ENCODE measurements around the gene DDX51.

Gene DDX51

GRCh38 chr12:132167611-132168310 is 23.6 kb upstream of the DDX51 start:
- DNase-seq (ENCODE audit: extremely low read depth in 1 of 2, low read depth in 1 of 2), result no peak

- no peak for DNase-seq (ENCODE audit: extremely low read depth in 1 of 2, low read depth in 1 of 2)
Measured at GRCh38 chr12:132166801-132167591, 22.9 kb upstream of the DDX51 start.

DNA sequence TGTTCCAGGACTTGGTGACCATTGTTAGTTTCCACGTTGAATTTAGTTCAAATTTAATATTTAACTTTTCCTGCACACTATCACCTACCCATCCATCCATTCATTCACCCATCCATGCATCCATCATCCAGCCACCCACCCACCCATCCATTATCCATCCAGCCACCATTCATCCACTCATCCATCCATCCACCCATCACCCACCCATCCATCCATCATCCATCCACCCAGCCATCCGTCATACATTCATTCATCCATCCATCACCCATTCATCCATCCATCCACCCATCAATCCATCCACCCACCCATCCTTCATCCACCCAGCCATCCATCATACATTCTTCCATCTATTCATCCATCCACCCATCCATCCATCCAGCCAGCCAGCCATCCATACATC is 22.0 kb upstream of the DDX51 start:
- DNase-seq (ENCODE audit: extremely low read depth in 1 of 2, low read depth in 1 of 2), result no peak

DNA sequence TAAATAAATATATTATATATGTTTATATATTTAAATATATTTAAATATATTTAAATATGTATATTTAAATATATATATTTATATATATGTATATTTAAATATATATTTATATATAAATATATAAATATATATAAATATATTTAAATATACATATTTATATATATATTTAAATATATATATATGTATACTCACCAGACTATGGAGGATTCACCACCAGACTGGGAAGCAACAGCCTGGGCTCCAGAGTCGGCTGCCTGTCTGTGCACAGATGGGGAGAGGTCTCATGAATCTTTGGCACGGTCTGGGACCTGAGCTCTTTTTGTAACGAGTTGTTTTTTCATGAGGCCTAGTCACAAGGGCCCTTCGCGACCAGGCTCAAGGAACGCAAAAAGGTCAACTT is 21.5 kb upstream of the DDX51 start:
- no peak for DNase-seq (ENCODE audit: extremely low read depth in 1 of 2, low read depth in 1 of 2)

DNA sequence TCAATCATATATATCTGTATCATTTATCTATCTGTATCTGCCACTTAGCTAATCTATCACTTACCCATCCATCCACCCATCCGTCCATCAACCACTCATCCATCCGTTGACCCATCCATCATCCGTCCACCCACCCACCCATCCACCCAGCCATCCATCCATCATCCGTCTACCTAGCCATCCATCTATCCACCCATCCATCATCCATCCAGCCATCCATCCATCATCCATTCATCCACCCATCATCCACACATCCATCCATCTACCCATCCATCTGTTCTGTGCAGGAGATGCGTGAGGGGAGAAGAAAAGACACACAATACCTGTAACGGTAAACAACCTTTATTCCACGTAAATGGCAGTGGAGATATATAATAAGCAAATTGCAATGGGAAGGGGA is 20.3 kb upstream of the DDX51 start:
- no peak for DNase-seq (ENCODE audit: extremely low read depth in 1 of 2, low read depth in 1 of 2)

DNA sequence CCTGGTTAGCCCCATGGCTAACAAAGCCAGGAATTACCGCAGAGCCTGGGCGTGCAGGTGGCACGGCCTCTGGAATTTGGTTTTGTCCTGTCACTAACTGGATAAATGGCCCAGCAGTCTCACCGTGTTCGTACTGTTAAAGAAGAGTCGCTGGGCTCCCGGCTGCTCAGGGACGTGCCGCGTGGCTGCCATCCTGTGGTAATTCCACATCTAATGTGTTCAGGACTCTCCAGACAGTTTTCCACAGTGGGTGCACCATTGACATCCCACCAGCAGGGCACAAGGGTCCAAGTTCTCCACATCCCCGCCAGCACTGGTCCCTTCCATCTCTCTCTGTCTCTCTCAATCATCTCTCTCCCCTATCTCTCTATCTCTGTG is 19.8 kb upstream of the DDX51 start:
- DNase-seq (ENCODE audit: extremely low read depth in 1 of 2, low read depth in 1 of 2), result no peak

DNA sequence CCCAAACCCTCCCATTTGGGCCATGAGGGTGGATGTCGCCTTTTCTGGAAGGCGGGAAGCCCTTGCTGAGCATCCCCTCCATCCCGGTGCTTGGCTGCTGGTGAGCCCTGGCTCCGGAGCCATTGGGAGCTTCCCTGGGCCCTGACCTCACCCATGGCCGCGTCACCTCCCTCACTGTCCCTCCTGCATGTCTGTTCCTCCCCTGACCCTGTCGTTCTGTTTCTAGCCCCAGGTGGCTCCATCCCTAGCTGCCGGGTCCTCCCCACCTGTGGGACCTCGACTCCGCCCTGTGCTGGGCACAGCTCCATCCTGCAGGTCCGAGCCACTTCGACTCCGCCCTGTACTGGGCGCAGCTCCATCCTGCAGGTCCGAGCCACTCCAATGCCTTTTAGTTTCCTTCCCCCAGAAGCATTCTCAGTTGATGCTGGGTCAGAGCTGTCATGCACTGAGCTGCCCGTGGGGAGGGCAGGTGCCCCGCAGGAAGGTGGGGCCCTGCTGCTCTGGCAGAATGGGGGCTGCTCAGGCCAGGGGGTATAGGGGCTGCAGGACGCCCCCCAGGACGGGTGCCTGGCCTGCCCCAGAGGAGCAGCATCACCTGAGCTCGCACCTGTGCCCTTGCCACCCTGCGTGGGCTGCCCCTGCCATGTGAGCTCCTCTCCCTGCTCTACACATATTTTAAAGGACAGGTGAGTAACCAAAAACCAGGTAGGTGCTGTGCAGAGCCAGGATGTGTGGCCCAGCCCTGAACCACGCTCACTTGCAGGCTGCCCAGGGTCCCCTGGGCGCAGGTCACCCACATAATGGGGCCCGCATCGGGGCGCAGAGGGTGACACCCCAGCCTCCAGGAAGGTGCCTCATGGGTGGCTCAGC is 19.2 kb upstream of the DDX51 start:
- DNase-seq (ENCODE audit: extremely low read depth in 1 of 2, low read depth in 1 of 2), result no peak

DNA sequence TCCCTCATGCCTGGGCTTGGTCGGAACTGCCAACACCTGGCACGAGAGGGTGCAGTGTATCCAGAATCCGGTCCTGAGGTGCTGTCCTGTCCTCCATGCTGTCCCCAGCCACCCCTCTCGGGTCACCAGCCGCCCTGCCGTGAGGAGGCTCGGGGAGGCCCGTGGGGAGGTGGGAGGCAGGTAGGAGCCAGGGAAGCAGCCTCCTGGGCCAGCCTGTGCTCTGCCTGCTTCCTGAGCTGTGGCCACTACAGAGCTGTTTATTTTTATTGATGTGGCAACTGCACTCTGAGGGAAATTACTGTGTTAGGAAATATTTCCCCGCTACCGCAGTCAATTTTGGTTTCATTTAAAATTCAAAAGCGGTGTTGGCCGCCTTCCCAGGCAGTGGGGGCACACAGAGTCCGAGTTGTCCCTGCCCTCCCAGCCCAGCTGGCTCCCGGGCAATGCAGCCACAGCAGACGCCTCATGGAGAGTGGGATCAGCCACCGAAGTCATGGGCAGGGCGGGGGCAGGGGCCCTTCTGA is 18.5 kb upstream of the DDX51 start:
- no peak for DNase-seq (ENCODE audit: extremely low read depth in 1 of 2, low read depth in 1 of 2)

GRCh38 chr12:132161796-132162507 is 17.8 kb upstream of the DDX51 start:
- no peak for DNase-seq (ENCODE audit: extremely low read depth in 1 of 2, low read depth in 1 of 2)

DNA sequence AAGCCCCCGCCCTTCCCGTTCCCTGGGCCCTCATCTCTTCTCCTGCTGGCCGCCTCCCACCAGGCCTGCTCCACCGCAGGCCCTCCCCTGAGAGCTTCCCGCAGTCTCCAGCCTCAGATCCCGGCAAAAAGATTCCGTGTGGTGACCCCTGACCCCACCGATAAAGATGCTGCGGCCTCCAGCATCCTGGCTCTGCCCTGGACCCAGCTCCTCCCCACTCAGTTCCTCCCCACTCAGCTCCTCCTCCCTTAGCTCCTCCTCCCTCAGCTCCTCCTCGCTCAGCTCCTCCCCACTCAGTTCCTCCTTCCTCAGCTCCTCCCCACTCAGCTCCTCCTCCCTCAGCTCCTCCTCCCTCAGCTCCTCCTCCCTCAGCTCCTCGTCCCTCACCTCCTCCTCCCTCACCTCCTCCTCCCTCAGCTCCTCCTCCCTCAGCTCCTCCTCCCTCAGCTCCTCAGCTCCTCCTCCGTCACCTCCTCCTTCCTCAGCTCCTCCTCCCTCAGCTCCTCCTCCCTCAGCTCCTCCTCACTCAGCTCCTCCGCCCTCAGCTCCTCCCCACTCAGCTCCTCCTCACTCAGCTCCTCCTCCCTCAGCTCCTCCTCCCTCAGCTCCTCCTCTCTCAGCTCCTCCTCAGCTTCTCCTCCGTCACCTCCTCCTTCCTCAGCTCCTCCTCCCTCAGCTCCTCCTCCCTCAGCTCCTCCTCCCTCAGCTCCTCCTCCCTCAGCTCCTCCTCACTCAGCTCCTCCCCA is 17.1 kb upstream of the DDX51 start:
- DNase-seq (ENCODE audit: extremely low read depth in 1 of 2, low read depth in 1 of 2), result no peak

DNA sequence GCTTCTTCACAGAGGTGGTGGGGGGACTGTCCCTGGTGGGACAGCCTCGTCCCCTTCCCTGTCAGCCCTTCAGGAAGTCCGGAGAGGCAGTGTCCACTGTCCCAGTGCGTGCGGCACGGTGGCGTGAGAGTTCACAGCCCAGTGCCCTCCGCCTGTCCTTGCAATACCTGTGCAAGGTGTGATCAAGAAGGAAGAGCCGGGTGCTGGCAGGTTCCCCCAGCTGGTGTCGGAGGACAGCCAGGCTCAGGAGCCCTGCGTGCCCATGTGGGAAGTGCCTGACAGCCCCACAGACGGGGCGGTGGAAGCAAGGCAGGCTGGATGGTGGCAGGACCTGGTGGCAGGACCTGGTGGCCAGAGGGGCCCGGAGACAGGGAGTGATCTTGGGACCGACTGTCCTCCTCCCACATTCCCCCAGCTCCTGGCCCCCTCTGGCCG is 16.5 kb upstream of the DDX51 start:
- DNase-seq (ENCODE audit: extremely low read depth in 1 of 2, low read depth in 1 of 2), result no peak

DNA sequence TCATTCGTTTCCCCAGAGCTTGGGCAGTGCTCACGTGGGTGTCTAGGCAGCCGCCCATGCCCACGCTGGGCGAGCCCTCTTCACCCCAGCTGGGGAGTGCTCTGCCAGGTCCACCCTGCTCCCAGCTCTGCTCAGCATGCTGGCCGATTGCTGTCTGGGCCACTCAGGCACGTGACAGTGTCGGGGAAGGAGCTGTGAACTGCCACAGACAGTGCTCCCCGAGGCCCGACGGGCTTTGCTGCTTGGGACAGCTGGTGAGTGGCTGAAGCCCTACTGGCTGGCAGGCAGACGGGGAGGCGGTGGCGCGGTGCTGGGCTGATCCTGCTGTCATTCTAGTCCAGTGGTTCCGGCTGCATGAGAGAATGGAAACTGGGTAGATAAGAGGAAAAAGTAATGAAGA is 15.9 kb upstream of the DDX51 start:
- no peak for DNase-seq (ENCODE audit: extremely low read depth in 1 of 2, low read depth in 1 of 2)

DNA sequence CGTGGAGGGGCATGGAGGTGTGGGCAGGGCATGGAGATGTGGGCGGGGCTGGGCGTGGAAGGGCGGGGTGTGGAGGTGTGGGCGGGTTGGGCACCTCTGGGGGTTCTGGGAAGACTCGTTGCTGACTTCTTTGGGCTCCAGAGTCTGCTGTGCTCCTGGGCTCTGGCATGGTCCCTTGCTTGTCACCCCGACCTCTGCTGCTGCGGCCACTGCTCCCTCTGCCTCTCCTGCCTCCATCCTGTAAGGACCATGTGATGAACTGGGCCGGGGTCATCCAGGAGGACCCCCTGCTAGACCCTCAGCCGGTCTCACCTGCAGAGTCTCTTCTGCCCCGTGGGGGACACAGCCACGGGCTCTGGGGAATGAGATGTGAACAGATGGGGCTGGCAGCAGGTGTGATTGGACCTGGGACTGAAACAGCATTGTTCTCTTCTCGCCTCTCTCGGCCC is 15.5 kb upstream of the DDX51 start:
- DNase-seq (ENCODE audit: extremely low read depth in 1 of 2, low read depth in 1 of 2), result no peak

- DNase-seq (ENCODE audit: extremely low read depth in 1 of 2, low read depth in 1 of 2), result no peak
Measured at GRCh38 chr12:132158677-132159554, 14.8 kb upstream of the DDX51 start.

GRCh38 chr12:132157733-132158409 is 13.8 kb upstream of the DDX51 start:
- no peak for DNase-seq (ENCODE audit: extremely low read depth in 1 of 2, low read depth in 1 of 2)

- no peak for DNase-seq (ENCODE audit: extremely low read depth in 1 of 2, low read depth in 1 of 2)
Measured at GRCh38 chr12:132156573-132157325, 12.6 kb upstream of the DDX51 start.

DNA sequence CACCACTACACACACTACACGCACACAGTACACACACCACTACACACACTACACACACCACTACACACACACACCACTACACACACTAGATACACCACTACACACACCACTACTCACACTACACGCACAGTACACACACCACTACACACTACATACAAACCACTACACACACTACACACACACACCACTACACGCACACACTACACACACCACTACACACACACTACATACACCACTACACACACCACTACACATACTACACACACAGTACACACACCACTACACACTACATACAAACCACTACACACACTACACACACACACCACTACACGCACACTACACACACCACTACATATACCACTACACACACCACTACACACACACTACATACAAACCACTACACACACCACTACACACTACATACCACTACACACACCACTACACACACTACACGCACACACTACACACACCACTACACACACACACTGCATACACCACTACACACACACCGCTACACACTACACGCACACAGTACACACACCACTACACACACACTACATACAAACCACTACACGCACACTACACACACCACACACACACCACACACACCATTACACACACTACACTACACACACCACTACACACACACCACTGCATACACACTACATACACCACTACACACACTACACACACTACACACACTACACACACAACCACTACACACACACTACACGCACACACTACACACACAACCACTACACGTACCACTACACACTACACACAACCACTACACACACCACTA is 11.9 kb upstream of the DDX51 start:
- no peak for DNase-seq (ENCODE audit: extremely low read depth in 1 of 2, low read depth in 1 of 2)

Measured in activated CD8-positive, alpha-beta memory T cell treated with anti-CD3 and anti-CD28 coated beads for 1 hour (primary cell).